Measurements from ENCODE around the gene ADAT3. TPM values are rescaled to one million over a fixed set of nuclear protein-coding genes. Genes with fewer than 3 reads are reported as not detected.

The ADAT3 gene
- total RNA-seq, 2 experiments from 2014 or later = 10.6 to 13.3 TPM

DNA sequence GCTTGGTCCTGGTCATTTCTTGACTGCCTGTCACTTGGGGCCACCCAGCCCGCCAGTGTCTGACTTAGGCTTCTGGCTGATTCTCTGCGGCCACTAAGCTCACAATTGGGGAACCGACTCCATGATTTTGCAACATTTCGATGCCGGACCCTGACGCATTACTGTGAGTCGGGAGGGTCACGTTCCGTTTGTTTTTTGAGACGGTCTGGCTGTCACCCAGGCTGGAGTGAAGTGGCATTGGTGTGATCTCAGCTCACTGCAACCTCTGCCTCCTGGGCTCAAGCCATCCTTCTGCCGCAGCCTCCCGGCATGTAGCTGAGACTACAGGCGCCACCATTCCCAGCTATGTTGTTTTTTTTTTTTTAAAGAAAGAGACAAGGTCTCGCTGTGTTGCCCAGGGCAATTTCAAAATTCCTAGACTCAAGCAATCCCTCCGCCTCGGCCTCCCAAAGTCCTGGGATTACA, 3.2 kb upstream of the ADAT3 start:
- POLR2A ChIA-PET = interaction anchor here (0.6 kb wide), 1 partner anchor 16 kb away, joined by 3 read pairs; the partner anchor contains the start of gene ABHD17A

DNA sequence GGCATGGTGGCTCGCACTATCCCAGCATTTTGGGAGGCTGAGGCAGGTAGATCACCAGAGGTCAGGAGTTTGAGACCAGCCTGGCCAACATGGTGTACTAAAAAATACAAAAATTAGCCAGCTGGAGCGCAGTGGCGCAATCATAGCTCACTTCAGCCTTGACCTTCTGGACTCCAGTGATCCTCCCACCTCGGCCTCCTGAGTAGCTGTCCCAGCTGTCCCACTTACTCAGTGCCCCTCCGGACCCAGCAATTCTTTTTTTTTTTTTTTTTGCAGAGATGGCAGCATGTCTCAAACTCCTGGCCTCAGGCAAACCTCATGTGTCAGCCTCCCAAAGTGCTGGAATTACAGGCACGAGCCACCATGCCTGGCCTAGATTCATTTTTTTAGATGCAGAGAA, 2.3 kb upstream of the ADAT3 start:
- no peaks in the 10 kb centered on the region for H3K9me3 Mint-ChIP-seq
- ChIA-PET POLR2A (no interaction called here), CTCF (interaction anchor here (1.6 kb wide), 1 partner anchor 38 kb away, joined by 6 read pairs; no protein-coding TSS in a partner anchor)
- peak overlapping the region; percentile 40 for H3K4me3 Mint-ChIP-seq
- peaks cover 45% of the 10 kb centered on the region for H3K4me1 Mint-ChIP-seq
- H3K27me3 Mint-ChIP-seq = no peaks in the 10 kb centered on the region
- peak overlapping the region; percentile 83 for H3K27ac Mint-ChIP-seq
- peaks cover 6% of the 10 kb centered on the region for H3K36me3 Mint-ChIP-seq (ENCODE audit: low read depth)
- DNase-seq = no peak

More for the DNA sequence above, 3.2 kb upstream of the ADAT3 start:
- Mint-ChIP-seq H3K4me1 (peaks cover 51% of the 10 kb centered on the region), H3K9me3 (no peaks in the 10 kb centered on the region), H3K36me3 (ENCODE audit: low read depth) (peaks cover 4% of the 10 kb centered on the region), H3K27me3 (no peaks in the 10 kb centered on the region), H3K27ac (peak overlapping the region; percentile 25), H3K4me3 (no peak overlapping the region)
- CTCF ChIA-PET = interaction anchor here (0.9 kb wide), 1 partner anchor 44 kb away, joined by 3 read pairs; no protein-coding TSS in a partner anchor
- DNase-seq = no peak

DNA sequence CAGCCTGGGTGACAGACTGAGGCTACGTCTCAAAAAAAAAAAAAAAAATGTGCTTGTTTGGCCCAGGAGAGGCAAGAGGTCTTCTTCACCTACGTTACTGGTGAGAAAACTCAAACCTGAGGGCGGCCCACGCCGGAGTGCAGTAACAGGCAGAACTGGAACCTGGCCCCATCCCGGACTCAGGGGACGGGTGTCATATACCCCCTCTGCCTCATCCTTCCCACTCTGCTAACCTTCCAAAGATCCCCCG, 414 bp upstream of the ADAT3 start:
- ChIA-PET CTCF (interaction anchor here (1.2 kb wide), 1 partner anchor 148 kb away, joined by 4 read pairs; no protein-coding TSS in a partner anchor), POLR2A (no interaction called here)
- no peak for DNase-seq
- Mint-ChIP-seq H3K36me3 (ENCODE audit: low read depth) (peaks cover 6% of the 10 kb centered on the region), H3K27ac (peak overlapping the region; percentile 83), H3K4me1 (peaks cover 47% of the 10 kb centered on the region), H3K9me3 (no peaks in the 10 kb centered on the region), H3K4me3 (peak overlapping the region; percentile 81), H3K27me3 (no peaks in the 10 kb centered on the region)

DNA sequence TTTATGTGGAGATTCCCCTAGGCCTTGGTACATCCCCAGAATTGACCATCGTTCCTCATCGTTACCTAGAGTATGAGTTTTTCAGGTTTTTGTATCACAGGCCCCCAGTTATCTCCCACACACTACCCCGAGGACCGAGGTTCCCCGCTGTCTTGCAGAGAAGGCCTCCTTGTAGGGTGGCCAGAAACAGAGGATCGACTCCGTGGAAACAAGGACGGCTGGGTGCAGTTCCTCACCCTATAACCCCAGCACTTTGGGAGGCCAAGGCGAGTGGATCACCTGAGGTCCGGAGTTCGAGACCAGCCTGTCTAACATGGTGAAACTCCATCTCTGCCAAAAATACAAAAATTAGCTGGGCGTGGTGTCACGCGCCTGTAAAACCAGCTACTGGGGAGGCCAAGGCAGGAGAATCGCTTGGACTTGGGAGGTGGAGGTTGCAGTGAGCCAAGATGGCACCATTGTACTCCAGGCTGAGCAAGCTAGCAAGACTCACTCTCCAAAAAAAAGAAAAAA, 720 bp downstream of the ADAT3 start:
- Mint-ChIP-seq H3K4me1 (peaks cover 53% of the 10 kb centered on the region), H3K4me3 (peak overlapping the region; percentile 81), H3K9me3 (no peaks in the 10 kb centered on the region), H3K36me3 (ENCODE audit: low read depth) (peaks cover 8% of the 10 kb centered on the region), H3K27me3 (no peaks in the 10 kb centered on the region), H3K27ac (peak overlapping the region; percentile 88)
- DNase-seq = no peak
- CTCF ChIA-PET = interaction anchor here (0.6 to 1.5 kb wide), 4 partner anchors 8 to 1369 kb away, joined by 3 to 5 read pairs (median 4); no protein-coding TSS in a partner anchor
- POLR2A ChIA-PET = no interaction called here

DNA sequence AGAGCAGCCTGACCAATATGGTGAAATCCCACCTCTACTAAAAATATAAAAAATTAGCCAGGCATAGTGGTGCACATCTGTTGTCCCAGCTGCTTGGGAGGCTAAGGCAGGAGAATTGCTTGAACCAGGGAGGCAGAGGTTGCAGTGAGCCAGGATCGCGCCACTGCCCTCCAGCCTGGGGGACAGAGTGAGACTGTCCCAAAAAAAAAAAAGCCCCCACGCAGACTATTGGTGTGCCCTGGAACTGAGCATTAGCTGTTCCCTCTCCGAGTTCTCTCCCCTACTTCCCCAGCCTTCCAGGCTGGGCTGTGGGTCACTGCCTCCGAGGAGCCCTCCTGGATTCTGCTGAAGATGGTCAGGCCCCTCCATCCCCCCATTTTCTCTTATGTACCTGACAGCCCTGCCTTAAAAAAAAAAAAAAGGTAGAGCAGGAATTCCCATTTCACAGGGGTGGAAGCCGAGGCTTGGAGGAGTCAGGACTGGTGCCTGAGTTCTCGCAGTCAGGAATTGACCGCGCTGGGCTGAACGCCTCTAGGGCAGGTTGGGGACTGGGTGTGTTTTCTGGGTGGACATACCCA, 1.9 kb downstream of the ADAT3 start:
- ChIA-PET POLR2A (no interaction called here), CTCF (interaction anchor here (1.0 kb wide), 1 partner anchor 14 kb away, joined by 3 read pairs; no protein-coding TSS in a partner anchor)
- Mint-ChIP-seq H3K36me3 (ENCODE audit: low read depth) (peaks cover 8% of the 10 kb centered on the region), H3K4me3 (peak overlapping the region; percentile 17), H3K4me1 (peaks cover 51% of the 10 kb centered on the region), H3K27ac (peak overlapping the region; percentile 31), H3K9me3 (no peaks in the 10 kb centered on the region), H3K27me3 (no peaks in the 10 kb centered on the region)
- DNase-seq = no peak

DNA sequence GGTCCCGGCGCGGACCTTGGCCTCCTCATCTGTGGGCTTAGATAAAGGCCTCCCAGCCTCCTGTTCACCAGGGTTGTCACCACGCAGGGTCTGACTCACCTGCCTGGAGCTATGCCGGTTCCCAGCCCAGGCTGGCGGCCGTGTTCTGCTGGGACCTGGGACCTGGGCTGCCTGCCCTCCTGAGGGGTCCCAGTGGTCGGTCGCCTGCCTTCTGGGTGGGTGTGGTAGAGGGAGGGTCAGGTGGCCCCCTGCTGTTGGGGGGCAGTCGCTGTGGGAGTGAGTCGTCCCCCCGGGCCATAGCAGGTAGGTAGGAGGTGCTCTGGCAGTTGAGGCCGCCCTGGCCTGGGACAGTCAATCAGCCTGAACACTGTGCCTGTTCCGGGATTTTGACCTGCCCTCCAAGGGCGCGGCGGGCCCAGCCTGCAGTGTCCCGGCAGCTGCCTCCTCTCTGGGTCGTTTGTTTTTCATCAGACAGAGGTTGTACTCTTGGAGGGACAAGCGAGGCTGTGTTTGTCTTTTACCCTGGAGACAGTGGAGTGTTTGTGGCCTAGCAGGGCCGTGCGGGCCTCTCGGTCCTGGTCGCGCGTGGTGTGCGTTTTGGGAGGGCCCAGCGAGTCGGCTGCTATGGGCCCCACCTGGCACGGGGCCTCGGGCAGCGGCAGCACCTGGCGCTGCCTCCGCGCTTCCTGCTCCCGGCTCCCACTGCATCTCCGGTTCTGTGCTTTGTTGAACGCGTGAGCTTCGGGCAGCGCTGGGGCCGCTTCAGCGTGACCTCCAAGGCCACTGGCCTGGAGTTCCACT, 2.6 kb downstream of the ADAT3 start:
- no peak overlapping the region for H3K4me3 Mint-ChIP-seq
- H3K27me3 Mint-ChIP-seq = no peaks in the 10 kb centered on the region
- peaks cover 49% of the 10 kb centered on the region for H3K4me1 Mint-ChIP-seq
- ChIA-PET POLR2A (no interaction called here), CTCF (interaction anchor here (1.0 kb wide), 1 partner anchor 13 kb away, joined by 3 read pairs; no protein-coding TSS in a partner anchor)
- H3K36me3 Mint-ChIP-seq (ENCODE audit: low read depth) = peaks cover 9% of the 10 kb centered on the region
- H3K9me3 Mint-ChIP-seq = no peaks in the 10 kb centered on the region
- no peak for DNase-seq
- no peak overlapping the region for H3K27ac Mint-ChIP-seq

DNA sequence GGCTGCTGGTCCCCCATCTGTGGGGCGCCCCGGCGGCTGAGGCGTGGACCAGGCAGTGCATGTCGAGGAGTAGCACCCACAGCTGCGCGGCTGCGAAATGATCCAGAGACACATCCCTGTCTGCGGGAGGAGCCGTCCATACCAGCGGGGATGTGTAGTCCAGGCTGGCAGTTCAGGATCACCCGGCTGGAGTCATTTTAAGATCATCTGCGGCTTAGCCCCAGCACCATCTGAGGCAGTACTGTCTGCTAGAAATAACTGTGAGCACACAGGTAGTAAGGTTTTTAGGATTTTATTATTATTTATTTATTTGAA, 3.1 kb downstream of the ADAT3 start:
- H3K9me3 Mint-ChIP-seq = no peaks in the 10 kb centered on the region
- no peak overlapping the region for H3K27ac Mint-ChIP-seq
- peaks cover 13% of the 10 kb centered on the region for H3K36me3 Mint-ChIP-seq (ENCODE audit: low read depth)
- no peaks in the 10 kb centered on the region for H3K27me3 Mint-ChIP-seq
- DNase-seq = no peak
- POLR2A ChIA-PET = no interaction called here
- CTCF ChIA-PET = interaction anchor here (1.2 to 1.7 kb wide), 2 partner anchors 11 kb away, joined by 4 to 7 read pairs; no protein-coding TSS in a partner anchor
- no peak overlapping the region for H3K4me3 Mint-ChIP-seq
- H3K4me1 Mint-ChIP-seq = peaks cover 44% of the 10 kb centered on the region

DNA sequence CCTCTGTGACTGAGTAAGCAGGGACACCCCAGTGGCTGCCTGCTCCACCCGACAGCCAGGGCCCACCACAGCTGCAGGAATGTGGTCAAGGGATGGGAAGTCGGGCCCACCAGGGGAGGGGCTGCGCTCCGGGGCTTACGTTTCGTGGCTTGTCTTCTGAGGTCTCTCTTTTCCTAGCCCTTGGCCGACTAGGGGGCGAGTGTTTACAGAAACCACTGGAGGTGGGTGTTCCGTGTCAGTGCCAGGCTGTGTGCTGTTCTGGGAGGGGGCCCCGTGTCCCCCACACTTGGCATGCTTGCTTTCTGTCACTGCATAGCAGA, 4.5 kb downstream of the ADAT3 start:
- POLR2A ChIA-PET = no interaction called here
- CTCF ChIA-PET = interaction anchor here (1.7 kb wide), 1 partner anchor 12 kb away, joined by 7 read pairs; no protein-coding TSS in a partner anchor
- Mint-ChIP-seq H3K36me3 (ENCODE audit: low read depth) (peaks cover 14% of the 10 kb centered on the region), H3K27me3 (no peaks in the 10 kb centered on the region), H3K9me3 (no peaks in the 10 kb centered on the region), H3K4me1 (peaks cover 31% of the 10 kb centered on the region), H3K27ac (peak overlapping the region; percentile 9), H3K4me3 (no peak overlapping the region)
- DNase-seq = no peak

DNA sequence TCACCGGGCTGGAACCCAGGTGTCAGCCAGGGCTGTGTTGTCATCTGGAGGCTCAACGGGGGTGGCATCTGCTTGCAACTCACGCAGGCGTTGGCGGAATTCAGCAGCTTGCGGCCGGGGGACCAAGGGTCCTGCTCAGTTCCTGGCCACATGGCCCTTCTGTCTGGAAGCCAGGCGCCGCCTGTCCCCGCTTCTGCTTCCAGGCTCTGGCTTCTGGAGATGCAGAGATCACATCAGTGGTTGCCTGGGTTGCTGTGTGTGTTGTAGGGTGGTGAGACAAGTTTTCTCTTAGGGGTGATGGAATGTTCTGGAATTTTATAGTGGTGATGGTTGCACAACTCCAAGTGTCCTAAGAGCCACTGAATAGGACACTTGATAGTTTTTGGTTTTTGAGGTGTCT, 5.0 kb downstream of the ADAT3 start:
- POLR2A ChIA-PET = no interaction called here

DNA sequence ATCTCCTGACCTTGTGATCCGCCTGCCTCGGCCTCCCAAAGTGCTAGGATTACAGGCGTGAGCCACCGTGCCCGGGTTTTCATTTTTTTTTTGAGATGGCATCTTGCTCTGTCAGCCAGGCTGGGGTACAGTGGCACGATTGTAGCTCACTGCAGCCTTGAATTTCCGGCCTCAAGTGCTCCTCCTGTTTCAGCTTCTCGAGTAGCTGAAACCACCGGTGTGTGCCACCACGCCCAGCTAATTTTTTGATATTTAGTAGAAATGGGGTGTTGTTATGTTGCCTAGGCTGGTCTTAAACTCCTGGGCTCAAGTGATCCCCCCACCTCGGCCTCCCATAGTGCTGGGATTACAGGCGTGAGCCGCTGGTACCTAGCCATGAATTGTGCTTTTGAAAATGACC, 5.9 kb downstream of the ADAT3 start:
- Mint-ChIP-seq H3K4me3 (no peak overlapping the region), H3K36me3 (ENCODE audit: low read depth) (peaks cover 10% of the 10 kb centered on the region), H3K4me1 (peaks cover 24% of the 10 kb centered on the region), H3K27me3 (no peaks in the 10 kb centered on the region), H3K27ac (peak overlapping the region; percentile 72), H3K9me3 (no peaks in the 10 kb centered on the region)
- ChIA-PET CTCF (interaction anchor here (1.1 kb wide), 1 partner anchor 121 kb away, joined by 7 read pairs; no protein-coding TSS in a partner anchor), POLR2A (no interaction called here)
- DNase-seq = no peak

More for the DNA sequence above, 5.0 kb downstream of the ADAT3 start:
- H3K4me3 Mint-ChIP-seq = no peak overlapping the region
- H3K27me3 Mint-ChIP-seq = no peaks in the 10 kb centered on the region
- CTCF ChIA-PET = interaction anchor here (1.1 to 1.7 kb wide), 2 partner anchors 13 to 122 kb away, joined by 7 read pairs; no protein-coding TSS in a partner anchor
- peaks cover 29% of the 10 kb centered on the region for H3K4me1 Mint-ChIP-seq
- H3K27ac Mint-ChIP-seq = peak overlapping the region; percentile 58
- peaks cover 14% of the 10 kb centered on the region for H3K36me3 Mint-ChIP-seq (ENCODE audit: low read depth)
- DNase-seq = no peak
- no peaks in the 10 kb centered on the region for H3K9me3 Mint-ChIP-seq

DNA sequence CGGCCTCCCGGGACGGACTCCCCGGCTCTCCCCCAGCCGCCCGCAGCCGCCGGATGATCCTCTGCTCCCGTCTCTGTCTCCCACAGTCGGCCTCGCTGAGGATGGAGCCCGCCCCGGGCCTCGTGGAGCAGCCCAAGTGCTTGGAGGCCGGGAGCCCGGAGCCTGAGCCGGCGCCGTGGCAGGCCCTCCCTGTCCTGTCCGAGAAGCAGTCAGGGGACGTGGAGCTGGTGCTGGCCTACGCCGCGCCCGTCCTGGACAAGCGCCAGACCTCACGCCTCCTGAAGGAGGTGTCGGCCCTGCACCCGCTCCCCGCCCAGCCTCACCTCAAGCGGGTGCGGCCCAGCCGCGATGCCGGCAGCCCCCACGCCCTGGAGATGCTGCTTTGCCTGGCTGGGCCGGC, 6.8 kb downstream of the ADAT3 start:
- POLR2A ChIA-PET = no interaction called here
- no peak overlapping the region for H3K4me3 Mint-ChIP-seq
- CTCF ChIA-PET = no interaction called here
- H3K36me3 Mint-ChIP-seq (ENCODE audit: low read depth) = peaks cover 10% of the 10 kb centered on the region
- no peak for DNase-seq
- H3K27ac Mint-ChIP-seq = no peak overlapping the region
- H3K27me3 Mint-ChIP-seq = no peaks in the 10 kb centered on the region
- H3K9me3 Mint-ChIP-seq = no peaks in the 10 kb centered on the region
- peaks cover 21% of the 10 kb centered on the region for H3K4me1 Mint-ChIP-seq

DNA sequence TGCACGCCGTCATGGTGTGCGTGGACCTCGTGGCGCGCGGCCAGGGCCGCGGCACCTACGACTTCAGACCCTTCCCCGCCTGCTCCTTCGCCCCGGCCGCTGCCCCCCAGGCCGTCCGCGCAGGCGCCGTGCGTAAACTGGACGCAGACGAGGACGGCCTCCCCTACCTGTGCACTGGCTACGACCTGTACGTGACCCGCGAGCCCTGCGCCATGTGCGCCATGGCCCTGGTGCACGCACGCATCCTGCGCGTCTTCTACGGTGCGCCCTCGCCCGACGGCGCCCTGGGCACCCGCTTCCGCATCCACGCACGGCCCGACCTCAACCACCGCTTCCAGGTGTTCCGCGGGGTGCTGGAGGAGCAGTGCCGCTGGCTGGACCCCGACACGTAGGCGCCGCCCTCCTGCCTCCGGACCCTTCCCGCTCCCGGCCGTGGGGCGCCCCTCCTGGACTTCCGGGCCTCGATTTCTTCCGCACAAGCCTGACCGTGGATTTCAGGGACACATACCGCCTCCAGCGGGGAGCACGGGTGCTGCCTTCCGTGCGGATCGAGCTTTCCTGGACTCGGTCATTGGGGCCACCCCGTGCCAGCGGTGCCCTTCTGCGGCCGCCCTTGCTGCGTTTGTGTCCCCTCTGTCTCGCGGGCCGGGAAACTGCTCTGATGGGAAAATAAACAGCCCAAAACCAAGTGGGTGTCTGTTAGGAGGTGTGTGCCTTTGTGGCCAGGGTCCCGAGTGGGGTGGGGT, 7.7 kb downstream of the ADAT3 start:
- DNase-seq = no peak
- Mint-ChIP-seq H3K4me1 (peaks cover 19% of the 10 kb centered on the region), H3K9me3 (no peaks in the 10 kb centered on the region), H3K27me3 (no peaks in the 10 kb centered on the region), H3K27ac (no peak overlapping the region), H3K4me3 (no peak overlapping the region), H3K36me3 (ENCODE audit: low read depth) (peaks cover 8% of the 10 kb centered on the region)
- CTCF ChIA-PET = no interaction called here
- POLR2A ChIA-PET = no interaction called here
